KBM-7 (cell line): ENCODE data around the gene ADAMTS19.

ENCODE experiments used
- DNase-seq: peaks from one replicate; pipeline ENCODE4 v3.0.0-alpha.2; 2015
- in situ Hi-C: fragments of 300-500 bp; cut with MboI; formaldehyde crosslinking; loops from 2 replicates; pipeline ENCODE4 v1.14.3; 2020; ENCODE audit warnings: low sequenced_read_pairs, low pct_unique_long_range_greater_than_20kb, mixed read lengths

ADAMTS19 gene

DNA sequence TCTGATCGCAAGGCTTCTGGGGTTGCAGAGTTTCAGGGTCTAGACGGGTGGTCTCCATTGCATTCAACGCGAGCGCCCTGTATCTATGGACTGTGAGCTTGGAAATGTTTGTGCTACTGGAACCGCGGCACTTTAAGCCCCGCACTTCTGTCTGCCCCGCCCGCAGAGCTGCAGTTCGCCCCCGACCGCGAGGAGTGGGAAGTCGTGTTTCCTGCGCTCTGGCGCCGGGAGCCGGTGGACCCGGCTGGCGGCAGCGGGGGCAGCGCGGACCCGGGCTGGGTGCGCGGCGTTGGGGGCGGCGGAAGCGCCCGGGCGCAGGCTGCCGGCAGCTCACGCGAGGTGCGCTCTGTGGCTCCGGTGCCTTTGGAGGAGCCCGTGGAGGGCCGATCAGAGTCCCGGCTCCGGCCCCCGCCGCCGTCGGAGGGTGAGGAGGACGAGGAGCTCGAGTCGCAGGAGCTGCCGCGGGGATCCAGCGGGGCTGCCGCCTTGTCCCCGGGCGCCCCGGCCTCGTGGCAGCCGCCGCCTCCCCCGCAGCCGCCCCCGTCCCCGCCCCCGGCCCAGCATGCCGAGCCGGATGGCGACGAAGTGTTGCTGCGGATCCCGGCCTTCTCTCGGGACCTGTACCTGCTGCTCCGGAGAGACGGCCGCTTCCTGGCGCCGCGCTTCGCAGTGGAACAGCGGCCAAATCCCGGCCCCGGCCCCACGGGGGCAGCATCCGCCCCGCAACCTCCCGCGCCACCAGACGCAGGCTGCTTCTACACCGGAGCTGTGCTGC, 1.0 kb downstream of the ADAMTS19 start:
- DNase-seq: peak; percentile 52
- in situ Hi-C loops: no loop called here

DNA sequence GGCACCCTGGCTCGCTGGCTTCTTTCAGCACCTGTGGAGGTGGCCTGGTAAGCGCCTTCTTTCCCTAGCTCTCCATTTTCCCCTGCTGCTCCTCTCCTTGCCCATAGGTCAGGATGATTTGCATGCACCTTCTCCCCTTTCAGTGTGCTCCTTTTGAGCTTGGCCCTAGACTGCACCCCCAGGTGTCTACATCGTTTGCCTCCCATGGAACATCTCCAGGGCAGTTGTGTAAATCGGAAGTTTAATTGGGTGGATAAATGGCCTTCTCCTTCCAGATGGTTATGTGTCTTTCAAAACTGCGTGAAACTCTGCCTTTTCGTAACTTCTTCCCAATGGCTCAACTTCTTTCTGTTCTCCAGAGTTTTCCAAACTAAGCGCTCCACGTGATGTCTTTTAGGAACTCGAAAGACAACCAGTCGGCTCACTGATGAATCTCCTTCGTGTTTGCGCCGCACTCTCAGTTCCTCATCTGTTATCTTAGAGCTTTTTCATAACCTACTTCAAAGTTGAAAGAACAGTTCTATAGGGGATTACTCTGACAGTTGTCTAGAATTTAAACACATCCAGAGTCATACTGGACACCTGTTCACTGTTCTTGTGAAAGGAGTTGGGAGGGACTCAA, 1.7 kb downstream of the ADAMTS19 start:
- in situ Hi-C loops: no loop called here
- DNase-seq: no peak

DNA sequence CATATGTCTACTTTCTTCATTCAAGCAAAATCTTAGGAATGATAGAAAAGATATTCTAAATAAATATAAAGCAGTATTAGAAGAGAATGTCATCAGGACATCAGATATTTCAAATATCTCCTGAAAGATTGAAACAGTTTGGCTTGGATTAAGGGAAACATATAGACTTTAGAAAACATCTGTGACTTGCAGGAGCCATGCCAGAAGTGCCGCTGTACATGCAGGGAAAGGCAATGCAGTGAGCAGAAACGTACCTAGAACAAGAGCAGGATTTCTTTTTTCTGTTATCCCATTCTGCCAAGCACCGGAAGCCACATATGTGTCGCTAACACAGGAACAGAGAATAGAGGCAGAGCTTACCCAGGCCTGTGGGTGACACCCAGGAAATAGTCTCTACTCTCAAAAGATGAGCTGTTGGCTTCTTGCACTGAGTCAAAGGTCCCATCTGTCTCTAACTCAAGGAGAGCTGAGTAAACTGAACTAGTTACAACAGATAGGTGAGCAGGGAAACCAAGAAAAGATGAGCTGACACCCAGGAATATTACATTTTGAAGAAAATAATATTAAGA, 5.8 kb downstream of the ADAMTS19 start:
- in situ Hi-C loops: no loop called here
- no peak for DNase-seq

DNA sequence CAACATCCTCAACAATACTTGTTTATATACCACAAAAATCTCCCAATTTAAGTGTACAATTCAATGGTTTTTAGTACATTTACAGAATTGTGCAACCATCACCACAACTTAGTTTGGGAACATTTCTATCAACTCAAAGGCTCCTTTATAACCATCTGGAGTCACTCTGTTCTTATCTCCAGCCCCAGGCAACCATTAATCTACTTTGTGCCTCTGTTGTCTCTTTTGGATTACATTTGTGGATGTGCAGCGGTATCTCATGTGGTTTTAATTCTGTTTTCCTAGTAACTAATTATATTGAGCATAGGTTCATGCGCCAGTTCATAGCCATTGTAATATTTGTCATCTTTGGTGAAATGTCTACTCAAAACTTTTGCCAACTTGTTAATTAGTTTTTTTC, 14.4 kb downstream of the ADAMTS19 start:
- in situ Hi-C loops: no loop called here
- no peak for DNase-seq

DNA sequence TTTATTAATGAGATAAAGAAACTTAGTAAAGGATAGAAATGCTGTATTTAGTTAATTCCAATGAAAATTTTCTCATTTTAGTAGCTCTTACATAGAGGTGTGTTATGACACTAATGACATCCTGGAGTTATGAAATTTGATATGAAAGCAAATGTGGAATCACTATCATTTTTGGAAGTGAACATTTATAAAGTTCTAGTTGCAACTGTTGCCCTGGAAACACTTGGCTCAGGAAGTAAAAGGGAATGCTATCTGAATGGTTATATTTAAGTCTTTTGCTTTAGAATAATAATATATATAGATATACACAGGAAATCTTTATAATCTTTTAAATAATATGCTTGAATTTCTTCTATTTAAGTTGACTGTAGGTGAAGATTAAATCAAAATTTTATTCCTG, 16.7 kb downstream of the ADAMTS19 start:
- DNase-seq: no peak

DNA sequence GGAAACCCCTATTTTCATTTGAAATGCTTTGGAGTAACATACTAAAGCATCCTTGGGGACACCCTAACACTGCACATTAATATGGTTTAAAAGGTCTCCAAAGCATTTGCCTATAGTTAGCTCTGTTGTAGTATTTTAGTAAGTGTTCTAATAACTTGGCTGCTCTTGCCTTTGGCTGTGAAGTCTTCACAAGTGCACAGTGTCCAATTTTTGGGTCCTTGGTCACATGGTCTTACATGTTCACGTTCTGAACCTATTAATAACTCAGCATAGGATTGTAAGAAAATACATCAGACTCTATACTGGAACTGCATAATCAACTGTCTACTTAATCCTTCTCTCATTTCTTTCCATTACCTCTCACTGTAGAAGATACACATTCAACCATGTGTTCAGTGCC, 17.4 kb downstream of the ADAMTS19 start:
- no peak for DNase-seq
- in situ Hi-C loops: no loop called here

More for the DNA sequence above, 16.7 kb downstream of the ADAMTS19 start:
- in situ Hi-C loops: no loop called here

DNA sequence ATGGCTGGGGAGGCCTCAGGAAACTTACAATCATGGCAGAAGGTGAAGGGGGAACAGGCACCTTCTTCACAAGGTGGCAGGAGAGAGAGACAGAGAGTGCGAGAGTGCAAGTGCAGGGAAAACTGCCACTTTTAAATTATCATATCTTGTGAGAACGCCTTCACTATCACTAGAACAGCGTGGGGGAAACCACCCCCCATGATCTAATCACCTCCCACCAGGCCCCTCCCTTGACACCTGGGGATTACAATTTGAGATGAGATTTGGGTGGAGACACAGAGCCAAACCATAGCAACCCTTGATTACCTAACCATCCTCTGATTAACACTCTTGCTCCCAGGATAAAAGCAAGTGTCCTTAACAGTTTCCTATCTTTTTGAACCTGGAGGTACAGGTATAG, 21.1 kb downstream of the ADAMTS19 start:
- DNase-seq: no peak
- in situ Hi-C loops: no loop called here

DNA sequence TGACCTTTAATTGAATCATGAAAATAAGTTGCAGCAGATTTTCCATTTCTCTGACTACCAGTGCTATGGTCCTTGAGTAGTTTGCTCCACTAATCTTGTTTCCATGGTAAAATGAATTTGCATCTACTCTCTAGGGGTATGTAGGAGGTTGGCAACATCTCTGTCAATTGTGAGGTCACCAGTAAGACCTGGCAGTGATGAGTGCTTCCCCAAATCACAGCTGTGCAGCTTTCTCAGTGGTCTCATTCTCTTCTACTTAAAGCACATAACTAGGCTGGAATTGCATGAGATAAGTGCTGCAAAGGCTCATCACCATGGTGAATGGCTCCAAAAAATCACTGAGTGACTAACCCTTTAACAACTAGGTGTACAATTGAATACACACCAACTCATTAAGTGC, 36.3 kb downstream of the ADAMTS19 start:
- in situ Hi-C loops: no loop called here
- no peak for DNase-seq

DNA sequence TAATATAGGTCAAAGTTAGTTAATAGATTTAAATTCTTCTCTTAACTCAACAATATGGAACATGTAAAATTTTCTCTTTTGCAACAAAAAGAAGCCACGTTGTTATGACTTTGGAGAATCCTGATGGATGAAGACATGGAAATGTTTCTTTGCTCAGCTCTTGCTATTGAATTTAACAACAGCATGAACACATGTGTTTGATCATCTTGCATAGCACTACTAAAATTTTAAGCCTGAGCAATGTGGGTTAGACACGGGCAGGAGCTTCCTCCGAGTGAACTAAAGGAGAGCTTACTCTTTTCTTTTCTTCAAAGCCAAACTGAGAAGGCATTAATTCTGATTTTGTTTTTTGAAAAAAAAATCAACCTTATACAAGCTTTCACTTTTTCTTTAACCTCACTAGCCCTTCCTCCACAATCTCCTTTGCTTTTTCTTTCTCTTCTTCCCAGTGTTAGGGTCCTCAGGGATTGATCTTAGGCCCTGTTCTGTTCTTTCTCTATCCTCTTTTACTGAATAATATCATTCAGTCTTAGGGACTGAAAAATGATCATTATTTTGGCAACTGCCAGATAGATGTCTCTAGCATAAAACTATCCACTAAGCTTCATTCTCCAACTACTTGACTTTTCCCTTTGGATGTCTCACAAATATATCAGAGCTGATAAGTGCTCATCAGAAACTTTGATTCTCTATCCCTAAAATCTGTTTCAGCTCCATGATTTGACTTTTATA, 36.9 kb downstream of the ADAMTS19 start:
- DNase-seq: no peak

DNA sequence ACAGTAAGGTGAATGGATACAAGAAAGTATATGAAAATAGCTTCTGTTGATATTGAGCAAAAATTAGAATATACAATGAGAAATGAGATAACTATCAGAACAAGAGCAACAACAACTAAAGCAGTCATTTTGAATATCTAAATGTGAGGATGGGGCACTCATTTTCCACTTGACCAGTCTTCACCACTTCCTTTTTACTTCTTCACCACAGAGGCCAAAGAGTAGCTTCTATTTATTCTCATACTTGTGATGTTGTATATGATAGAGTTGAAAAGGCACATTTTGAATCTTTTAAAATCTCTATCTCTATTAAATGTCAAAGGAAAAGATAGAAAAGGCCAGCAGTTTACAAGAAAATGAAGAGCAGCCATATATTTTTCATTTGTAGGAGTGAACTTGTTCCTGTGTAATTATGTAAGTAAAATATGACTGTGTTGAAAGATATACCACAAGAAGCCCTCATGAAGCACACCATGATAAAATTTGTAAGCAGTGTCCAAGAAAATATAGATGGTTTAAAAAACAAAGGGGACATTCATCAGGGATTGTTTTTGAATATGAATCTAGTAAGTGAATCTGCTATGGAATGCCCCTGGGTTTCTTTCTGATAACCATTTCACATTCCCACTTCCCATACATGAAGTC, 39.2 kb downstream of the ADAMTS19 start:
- in situ Hi-C loops: no loop called here

More for the DNA sequence above, 36.9 kb downstream of the ADAMTS19 start:
- in situ Hi-C loops: no loop called here

DNA sequence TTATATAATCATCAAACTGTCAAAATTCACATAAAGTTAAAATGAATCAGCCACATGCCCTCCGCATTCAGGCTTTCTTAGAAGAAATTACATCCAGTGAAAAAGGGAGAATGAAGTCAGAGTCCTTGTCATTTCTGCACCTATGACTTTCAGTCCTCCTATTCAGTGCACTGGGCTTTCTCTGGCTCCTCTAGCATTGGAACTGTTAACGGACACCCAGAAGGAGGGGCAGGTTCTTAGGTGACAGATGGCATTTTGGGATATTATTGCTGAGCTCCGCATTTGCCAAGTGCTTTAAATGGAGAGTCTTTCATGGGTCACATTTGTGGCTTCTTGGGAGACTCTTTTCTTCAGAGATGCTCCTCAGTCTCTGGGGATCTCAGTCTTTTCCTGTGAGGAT, 40.0 kb downstream of the ADAMTS19 start:
- no peak for DNase-seq
- in situ Hi-C loops: no loop called here

More for the DNA sequence above, 39.2 kb downstream of the ADAMTS19 start:
- DNase-seq: no peak

DNA sequence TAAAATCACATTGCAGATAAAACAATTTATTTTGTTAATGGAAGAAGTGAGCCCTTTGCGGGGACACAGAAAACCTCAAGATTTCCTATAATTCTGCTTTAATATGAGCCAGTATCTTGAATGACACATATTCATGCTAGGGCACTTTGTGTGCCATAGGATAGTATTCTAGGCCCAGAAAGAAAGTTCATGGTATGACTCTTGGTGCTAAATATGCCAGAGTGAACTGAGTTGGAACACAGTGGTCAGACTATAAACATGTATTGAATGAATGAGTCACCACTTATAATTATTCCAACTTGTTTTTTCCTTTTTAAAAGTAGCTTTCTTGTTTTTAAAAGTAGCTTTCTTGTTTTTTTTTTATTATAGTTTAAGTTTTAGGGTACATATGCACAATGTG, 46.0 kb downstream of the ADAMTS19 start:
- DNase-seq: no peak
- in situ Hi-C loops: no loop called here

DNA sequence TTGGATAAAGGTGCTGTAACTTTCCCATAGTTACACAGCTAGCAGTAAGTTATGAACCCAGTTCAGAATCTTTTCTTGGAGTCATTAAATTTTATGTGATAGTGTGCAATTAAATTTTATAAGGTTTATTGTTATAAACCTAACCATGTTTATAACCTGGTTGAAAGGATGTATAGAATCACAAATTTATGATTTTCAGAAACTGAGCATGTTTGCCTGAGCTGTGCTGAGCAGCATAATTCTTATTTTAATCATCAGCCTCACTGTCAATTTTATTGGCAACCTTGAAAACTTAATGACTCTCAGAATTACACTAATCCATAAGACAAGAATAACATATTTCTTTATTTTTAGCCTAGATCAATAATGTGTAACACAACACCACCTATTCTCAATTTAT, 46.9 kb downstream of the ADAMTS19 start:
- in situ Hi-C loops: no loop called here
- no peak for DNase-seq

DNA sequence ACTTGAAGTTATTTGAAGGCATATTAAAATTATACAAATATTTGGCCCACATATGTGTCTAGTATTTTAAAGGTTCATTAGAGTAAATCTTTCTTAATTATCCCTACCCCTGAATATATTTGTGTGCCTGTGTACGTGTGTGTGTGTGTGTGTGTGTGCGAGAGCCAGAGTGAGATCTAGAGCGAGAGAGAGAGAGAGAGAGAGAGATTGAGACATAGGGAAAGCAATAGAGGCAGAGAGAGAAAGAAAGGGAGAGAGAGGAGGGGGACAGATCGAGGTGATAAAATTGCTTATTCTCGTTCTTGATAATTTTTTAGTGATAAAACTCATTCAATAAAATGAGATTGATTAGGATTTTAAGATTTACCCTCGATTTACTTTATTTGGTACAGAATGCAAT, 47.4 kb downstream of the ADAMTS19 start:
- no peak for DNase-seq
- in situ Hi-C loops: no loop called here

DNA sequence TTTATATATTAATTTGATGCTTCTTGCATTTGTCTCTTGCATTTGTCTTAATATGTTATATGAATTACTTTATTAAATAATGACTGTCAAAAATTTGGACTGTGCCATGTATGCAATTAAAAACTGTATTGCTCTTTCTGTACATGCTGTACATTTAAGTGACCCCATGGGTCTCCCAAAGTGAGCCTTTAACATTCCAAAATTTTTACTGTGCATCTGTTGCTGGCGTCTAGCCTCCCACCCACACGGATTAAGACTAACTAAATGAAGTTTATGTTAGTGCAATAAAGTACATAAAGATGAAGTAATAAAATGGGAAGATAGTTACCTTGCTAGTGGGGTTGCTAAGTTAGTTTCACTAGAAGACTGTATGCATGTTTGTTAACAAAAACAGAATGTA, 48.5 kb downstream of the ADAMTS19 start:
- in situ Hi-C loops: no loop called here
- no peak for DNase-seq

DNA sequence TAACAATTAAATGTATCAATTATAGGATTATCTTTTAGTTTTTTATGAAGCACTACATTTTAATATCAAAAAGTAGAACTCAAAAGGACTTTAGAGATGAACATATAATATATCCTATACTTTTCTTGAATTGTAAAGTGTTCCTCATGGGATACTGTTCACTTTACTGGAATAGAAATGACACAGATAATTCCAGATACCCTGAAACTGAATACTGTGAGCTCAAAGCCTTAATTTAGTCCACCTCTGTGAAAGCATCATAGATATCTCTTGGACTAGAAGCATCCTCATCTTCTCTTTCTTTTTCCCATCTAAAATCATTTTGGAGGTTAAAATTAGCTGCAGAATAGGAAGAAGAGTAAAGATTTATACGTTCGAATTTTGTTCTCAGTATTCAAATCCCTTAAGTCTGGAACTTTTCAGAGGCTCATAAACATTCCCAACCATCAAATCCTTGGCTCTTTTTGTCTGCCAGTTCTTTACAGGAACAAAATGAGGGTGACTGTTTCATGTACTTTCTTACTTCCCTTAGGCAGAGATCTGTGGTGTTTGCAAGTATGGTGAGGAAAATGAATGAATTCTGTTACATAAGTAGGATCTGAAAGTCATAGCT, 49.4 kb downstream of the ADAMTS19 start:
- in situ Hi-C loops: no loop called here
- DNase-seq: no peak

DNA sequence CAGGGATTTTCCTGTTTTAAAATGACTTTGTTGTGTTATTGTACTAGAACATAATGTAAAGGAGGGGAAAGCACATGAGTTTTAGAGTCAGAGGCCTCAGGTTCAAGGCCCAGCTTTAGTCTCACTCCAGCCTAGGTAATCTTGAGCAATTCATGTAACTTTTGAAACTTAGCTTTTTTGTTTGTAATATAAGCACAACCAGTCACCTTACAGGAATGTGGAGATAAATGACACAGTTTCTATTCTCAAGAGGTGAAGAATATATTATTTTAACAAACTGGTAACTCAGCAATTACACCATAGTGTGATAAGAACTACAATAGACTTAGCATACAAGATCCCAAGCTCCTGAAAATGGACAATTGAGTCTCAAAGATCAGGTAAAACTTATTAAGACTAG, 51.2 kb downstream of the ADAMTS19 start:
- DNase-seq: no peak
- in situ Hi-C loops: no loop called here

DNA sequence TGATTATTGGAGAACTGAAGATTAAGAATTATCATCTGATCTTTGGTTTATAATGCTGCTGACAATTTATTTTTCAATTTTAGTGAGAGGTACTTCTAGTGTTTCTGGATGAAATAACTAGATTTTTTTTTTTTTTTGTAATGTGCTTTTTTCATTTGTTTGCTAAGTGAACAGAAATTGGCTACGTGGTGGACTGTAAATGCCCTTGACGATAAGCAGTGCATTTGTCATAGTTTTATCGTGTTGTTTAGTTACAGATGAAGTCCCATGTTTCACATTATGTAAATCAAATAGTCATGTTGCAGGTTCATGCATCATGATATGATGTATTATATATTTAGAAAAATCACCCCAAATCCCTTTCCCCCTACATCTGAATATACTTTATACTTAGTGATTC, 81.0 kb downstream of the ADAMTS19 start:
- no peak for DNase-seq
- in situ Hi-C loops: no loop called here

DNA sequence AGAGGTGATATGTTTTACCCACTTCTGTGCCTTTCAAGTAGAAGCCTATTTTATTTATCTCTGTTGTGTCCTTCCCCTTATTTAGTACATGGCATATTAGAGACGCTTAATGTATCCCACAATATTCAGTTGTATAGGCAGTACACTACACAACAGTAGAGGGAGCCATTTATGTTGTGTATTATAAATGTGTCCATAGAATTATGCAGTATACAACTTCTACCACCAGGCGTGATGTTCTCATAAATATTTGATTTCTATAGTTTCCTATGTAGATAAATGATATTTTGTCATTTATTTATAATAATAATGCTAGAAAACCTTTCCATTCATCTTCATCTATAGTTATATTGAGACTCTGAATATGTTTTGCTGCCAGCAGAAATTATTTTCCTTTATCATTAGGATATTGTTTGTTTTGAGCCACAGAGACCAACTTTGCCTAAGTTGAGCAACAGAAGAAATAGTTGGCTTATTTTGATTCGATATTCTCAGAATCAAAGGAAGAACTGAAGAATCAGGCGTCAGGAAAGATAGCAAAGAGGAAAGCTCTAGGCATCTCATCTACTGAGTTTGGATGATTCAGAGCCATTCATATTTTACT, 81.7 kb downstream of the ADAMTS19 start:
- in situ Hi-C loops: no loop called here
- no peak for DNase-seq
